ENCODE measurements around the gene PER2.

Gene PER2

DNA sequence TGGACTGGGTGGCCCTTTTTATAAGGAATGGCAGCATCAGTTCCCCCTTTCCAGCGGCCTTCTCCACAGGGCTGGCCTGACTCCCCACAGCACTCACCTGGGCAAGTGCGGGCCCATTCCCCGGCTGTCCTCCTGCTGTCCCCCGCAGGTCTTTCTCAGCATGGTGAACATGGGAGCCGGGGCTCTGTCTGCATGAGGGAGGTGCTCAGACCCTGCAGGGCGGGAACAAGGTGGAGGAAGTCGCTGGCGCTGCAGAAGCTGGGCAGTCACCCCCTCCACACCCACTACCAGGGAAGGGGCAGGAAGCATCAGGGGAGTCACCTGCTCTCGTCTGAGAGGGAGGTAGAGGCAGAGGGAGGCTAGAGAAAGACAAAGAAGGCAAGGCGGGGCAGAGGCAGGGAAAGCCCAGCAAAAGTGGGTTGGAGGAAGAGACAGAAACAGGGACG lies 60.8 kb downstream of the PER2 start:
- no peak for DNase-seq

GRCh38 chr2:238226698-238227586 lies 61.5 kb downstream of the PER2 start:
- DNase-seq: no peak

GRCh38 chr2:238225911-238226697 lies 62.3 kb downstream of the PER2 start:
- DNase-seq: no peak

GRCh38 chr2:238225121-238225520 lies 63.3 kb downstream of the PER2 start:
- no peak for DNase-seq

DNA sequence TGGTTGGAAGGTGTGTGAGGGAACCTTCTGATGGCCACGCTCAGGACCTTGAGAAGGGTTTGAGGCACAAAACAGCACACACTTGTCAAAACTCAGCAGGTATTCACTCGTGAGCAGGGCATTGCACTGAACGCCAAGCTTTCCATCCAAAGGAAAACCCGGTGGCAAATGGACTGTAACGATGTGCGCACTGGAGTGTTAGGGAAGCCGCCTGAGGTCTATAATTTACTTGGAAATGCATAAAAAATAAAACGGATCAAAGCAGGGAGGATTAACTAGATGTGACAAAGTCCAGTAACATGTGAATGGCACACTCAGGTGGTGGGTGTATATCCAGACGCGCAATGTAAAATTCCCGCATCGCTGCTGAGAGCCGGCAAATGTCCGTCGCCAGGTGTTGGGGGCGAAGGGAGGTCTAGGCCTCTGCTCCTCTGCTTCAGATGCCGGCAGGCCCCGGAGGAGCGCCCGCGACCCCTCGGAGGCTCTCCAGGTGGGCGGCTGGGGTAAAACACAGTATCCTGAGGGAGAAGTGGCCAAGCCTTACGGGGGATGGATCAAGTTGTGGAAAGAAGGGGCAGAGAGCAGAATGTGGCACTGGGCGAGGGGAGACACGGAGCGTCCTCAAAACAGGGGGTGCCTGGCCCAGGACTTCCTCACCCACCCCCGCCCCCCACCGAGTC lies 63.9 kb downstream of the PER2 start:
- no peak for DNase-seq

- DNase-seq: no peak
Observed at GRCh38 chr2:238220892-238221521, 67.4 kb downstream of the PER2 start.

DNA sequence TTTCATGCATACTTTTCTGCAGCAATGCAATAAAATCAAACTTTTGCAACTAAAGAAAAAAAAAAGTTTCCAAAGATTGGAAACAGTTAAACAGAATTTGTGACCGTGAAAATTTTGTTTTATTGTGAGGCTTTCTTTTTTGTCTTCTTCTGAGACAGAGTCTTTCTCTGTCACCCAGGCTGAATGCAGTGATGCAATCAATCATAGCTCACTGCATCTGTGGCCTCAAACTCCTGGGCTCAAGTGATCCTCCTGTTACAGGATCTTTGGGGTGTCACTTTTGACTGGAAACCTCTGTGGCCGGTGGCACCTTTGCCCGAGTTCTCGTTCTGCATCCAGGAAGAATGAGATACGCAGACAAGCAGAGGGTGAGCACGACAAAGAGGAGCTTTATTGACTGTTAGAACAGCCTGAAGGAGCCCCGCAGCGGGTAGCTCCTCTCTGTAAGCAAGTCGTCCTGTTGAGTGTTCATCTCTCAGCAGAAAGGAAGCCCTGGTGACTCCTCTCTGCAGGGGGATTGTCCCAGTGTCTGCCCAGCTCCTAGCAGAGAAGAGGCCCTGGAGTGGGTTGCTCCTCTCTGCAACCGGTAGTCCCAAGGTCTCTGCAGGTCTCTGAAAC lies 68.0 kb downstream of the PER2 start:
- DNase-seq: no peak

- no peak for DNase-seq
Observed at GRCh38 chr2:238216651-238217184, 71.7 kb downstream of the PER2 start.

DNA sequence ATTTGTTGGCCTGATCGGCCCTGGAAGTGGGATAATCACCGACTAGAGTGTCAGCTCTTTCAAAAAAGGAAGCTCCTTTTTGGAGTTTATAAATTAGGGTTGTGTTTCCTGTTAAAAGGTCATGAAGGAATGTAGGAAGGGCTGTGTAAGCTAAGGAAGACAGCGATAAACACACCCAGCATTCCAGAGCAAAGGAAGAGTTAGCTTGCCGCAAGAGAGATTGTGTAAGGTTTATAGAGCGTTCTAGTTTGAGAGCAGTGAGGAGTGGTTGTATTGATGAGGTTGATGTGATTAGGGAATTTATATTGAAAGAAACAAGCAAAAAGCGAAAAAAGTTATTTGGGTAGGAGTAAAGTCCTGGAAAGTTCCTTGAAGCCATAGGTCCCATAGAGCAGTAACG lies 81.4 kb downstream of the PER2 start:
- DNase-seq: no peak

DNA sequence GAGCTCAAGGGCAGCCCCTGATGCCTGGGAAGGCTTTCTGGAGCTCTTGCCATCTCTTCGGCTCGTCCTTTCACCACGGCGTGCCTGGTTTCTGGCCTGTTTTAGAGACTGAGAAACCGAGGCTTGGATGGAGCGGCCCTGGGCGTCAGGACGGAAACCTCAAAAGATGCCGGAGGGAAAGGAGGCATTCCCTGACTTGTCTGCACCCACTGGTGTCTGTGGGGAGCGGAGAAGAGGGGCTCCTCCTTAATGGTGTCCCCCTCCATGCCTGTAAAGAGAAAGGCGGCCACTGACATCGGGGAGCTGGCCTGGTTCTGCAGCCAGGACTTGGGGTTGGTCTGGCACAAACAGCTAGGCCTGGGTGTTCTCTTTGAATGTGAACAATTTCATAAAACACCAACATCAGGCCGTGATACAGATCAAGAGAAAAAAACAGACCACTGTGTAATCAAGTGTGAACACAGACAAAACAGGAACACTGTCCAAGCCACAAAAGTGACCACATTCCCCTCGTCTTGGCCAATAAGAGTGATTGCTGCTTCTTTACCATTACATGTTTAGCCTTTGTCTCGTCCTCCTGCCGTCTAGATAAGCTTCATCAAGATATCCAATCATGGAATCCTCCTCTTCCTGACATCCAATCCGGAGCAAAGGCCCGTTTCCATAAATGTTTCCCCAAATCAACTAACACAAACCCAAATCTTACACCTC lies 84.3 kb downstream of the PER2 start:
- no peak for DNase-seq

- peak; percentile 86 to 87 for DNase-seq
Observed at GRCh38 chr2:238203094-238203972, 85.1 kb downstream of the PER2 start, which contains the start of gene ILKAP. Gene ILKAP (minus strand): TSS chr2:238203695. CDS start chr2:238203553, 142 bp downstream.

- no peak for DNase-seq
Observed at GRCh38 chr2:238202326-238203093, 85.9 kb downstream of the PER2 start.
